ENCODE results near the gene RABGAP1L.

Gene RABGAP1L

DNA sequence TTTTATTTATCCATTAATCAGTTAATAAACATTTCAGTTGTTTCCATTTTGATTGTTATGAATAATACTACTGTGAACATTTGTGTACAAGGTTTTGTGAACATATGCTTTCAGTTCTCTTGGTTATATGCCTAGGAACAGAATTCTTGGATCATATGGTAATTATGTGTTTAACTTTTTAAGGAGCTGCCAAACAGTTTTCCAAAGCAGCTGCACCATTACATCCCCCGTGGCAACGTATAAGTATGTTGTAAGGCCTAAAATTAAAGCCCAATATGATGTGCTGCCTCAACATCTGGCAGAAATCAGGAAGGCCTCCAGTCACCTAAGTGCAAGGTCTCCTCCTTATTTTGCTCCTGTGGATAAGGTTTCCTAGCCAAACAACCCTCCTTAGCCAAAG is 604.9 kb downstream of the RABGAP1L start:
- Histone ChIP-seq H3K27me3 (ENCODE audit: insufficient read depth, low read length) (no peaks in the 10 kb centered on the region), H3K9ac (ENCODE audit: low read depth, low read length) (no peak overlapping the region), H3K4me1 (ENCODE audit: insufficient read depth, low read length) (no peaks in the 10 kb centered on the region), H3K9me3 (ENCODE audit: insufficient read depth, low read depth, low read length) (no peaks in the 10 kb centered on the region), H3K36me3 (ENCODE audit: insufficient read depth, low read depth, low read length) (no peaks in the 10 kb centered on the region), H3K4me3 (ENCODE audit: low read length) (no peak overlapping the region), H3K27ac (ENCODE audit: low read length) (no peak overlapping the region)

DNA sequence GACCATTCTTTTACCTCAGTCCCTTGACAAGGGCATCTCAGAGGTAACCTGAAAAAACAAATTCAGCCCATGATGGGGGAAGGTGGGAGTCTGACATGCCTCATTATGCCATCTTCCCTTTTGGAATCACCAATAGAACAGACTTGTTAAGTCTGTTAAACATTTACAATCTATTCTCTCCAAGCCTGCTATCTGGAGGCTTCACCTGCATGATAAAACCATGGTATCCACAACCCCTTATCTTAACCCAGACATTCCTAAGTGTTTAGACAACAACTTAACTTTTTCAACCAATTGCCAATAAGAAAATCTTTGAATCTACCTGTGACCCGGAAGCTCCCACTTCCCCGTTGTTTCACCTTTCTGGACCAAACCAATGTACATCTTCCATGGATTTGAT is 607.4 kb downstream of the RABGAP1L start:
- H3K9ac ChIP-seq (ENCODE audit: low read depth, low read length) = no peak overlapping the region
- H3K27me3 ChIP-seq (ENCODE audit: insufficient read depth, low read length) = no peaks in the 10 kb centered on the region
- H3K4me1 ChIP-seq (ENCODE audit: insufficient read depth, low read length) = peaks cover 5% of the 10 kb centered on the region; the same call in 1 of the 2 replicates
- no peaks in the 10 kb centered on the region for H3K9me3 ChIP-seq (ENCODE audit: insufficient read depth, low read depth, low read length)
- H3K36me3 ChIP-seq (ENCODE audit: insufficient read depth, low read depth, low read length) = no peaks in the 10 kb centered on the region
- no peak overlapping the region for H3K4me3 ChIP-seq (ENCODE audit: low read length)
- no peak overlapping the region for H3K27ac ChIP-seq (ENCODE audit: low read length)

GRCh38 chr1:174768516-174768915 is 609.2 kb downstream of the RABGAP1L start:
- Histone ChIP-seq H3K36me3 (ENCODE audit: insufficient read depth, low read depth, low read length) (no peaks in the 10 kb centered on the region), H3K27ac (ENCODE audit: low read length) (no peak overlapping the region)

GRCh38 chr1:174768949-174769348 is 609.6 kb downstream of the RABGAP1L start:
- H3K27me3 ChIP-seq (ENCODE audit: insufficient read depth, low read length) = no peaks in the 10 kb centered on the region
- no peak overlapping the region for H3K9ac ChIP-seq (ENCODE audit: low read depth, low read length)
- no peaks in the 10 kb centered on the region for H3K9me3 ChIP-seq (ENCODE audit: insufficient read depth, low read depth, low read length)
- H3K36me3 ChIP-seq (ENCODE audit: insufficient read depth, low read depth, low read length) = no peaks in the 10 kb centered on the region
- H3K27ac ChIP-seq (ENCODE audit: low read length) = no peak overlapping the region
- H3K4me1 ChIP-seq (ENCODE audit: insufficient read depth, low read length) = peaks cover 5% of the 10 kb centered on the region; the same call in 1 of the 2 replicates
- H3K4me3 ChIP-seq (ENCODE audit: low read length) = no peak overlapping the region

More at GRCh38 chr1:174768516-174768915, 609.2 kb downstream of the RABGAP1L start:
- Histone ChIP-seq H3K27me3 (ENCODE audit: insufficient read depth, low read length) (no peaks in the 10 kb centered on the region), H3K9ac (ENCODE audit: low read depth, low read length) (no peak overlapping the region), H3K4me1 (ENCODE audit: insufficient read depth, low read length) (peaks cover 5% of the 10 kb centered on the region; the same call in 1 of the 2 replicates), H3K9me3 (ENCODE audit: insufficient read depth, low read depth, low read length) (no peaks in the 10 kb centered on the region), H3K4me3 (ENCODE audit: low read length) (no peak overlapping the region)

DNA sequence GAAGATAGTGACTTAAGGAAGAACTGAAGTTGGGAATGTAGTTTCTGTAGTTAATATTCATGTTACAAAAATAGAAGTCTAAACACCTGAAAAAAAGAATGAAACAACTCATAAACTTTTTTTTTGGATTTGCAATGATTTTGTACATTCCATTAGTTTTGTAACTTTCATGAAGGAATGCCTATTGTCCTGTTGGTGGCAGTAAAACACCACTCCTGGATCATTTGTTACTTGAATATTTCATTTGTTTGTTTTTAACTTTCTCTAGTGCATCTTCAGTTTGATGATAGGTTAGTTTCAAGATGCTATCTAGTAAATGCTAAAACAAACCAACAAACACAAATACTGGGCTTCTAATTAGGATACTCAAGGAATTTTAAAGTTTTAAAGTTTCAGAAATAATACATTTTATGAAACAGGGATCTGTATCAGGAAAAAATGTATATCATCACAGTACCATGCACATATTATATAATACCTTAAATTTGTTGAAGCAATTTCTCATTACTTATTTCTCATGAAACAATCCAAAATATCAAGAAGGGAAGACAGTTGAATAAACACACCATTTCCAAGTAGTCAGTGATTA is 610.7 kb downstream of the RABGAP1L start:
- H3K9me3 ChIP-seq (ENCODE audit: insufficient read depth, low read depth, low read length) = no peaks in the 10 kb centered on the region
- peaks cover 5% of the 10 kb centered on the region; the same call in 1 of the 2 replicates for H3K4me1 ChIP-seq (ENCODE audit: insufficient read depth, low read length)
- H3K27me3 ChIP-seq (ENCODE audit: insufficient read depth, low read length) = no peaks in the 10 kb centered on the region
- no peaks in the 10 kb centered on the region for H3K36me3 ChIP-seq (ENCODE audit: insufficient read depth, low read depth, low read length)
- no peak overlapping the region for H3K27ac ChIP-seq (ENCODE audit: low read length)
- no peak overlapping the region for H3K4me3 ChIP-seq (ENCODE audit: low read length)
- H3K9ac ChIP-seq (ENCODE audit: low read depth, low read length) = no peak overlapping the region

- H3K4me3 ChIP-seq (ENCODE audit: low read length) = no peak overlapping the region
Observed at GRCh38 chr1:174775621-174776020, 616.3 kb downstream of the RABGAP1L start.

DNA sequence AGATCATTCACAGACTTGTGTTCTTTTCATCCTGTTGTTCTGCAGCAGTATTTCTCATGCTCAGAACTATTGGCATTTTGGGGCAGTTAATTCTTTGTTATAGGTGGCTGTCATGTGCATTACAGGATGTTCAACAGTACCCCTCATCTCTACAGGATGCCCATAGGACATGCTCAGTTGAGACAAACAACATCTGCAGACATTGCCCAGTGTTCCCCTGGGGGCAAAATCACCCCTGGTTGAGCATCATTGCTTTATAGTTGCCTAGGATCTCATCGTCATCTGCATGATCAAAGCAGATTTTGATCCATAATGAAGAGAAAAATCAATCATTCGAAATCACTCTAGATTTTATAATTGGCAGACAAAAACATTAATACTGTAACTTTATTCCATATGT is 617.9 kb downstream of the RABGAP1L start:
- no peaks in the 10 kb centered on the region for H3K36me3 ChIP-seq (ENCODE audit: insufficient read depth, low read depth, low read length)
- no peaks in the 10 kb centered on the region; the same call in 1 of the 2 replicates for H3K9me3 ChIP-seq (ENCODE audit: insufficient read depth, low read depth, low read length)
- no peak overlapping the region for H3K27ac ChIP-seq (ENCODE audit: low read length)
- no peak overlapping the region for H3K4me3 ChIP-seq (ENCODE audit: low read length)
- H3K9ac ChIP-seq (ENCODE audit: low read depth, low read length) = no peak overlapping the region
- no peaks in the 10 kb centered on the region for H3K27me3 ChIP-seq (ENCODE audit: insufficient read depth, low read length)
- H3K4me1 ChIP-seq (ENCODE audit: insufficient read depth, low read length) = no peaks in the 10 kb centered on the region

More at GRCh38 chr1:174775621-174776020, 616.3 kb downstream of the RABGAP1L start:
- Histone ChIP-seq H3K4me1 (ENCODE audit: insufficient read depth, low read length) (no peaks in the 10 kb centered on the region), H3K9me3 (ENCODE audit: insufficient read depth, low read depth, low read length) (no peaks in the 10 kb centered on the region; the same call in 1 of the 2 replicates), H3K36me3 (ENCODE audit: insufficient read depth, low read depth, low read length) (no peaks in the 10 kb centered on the region), H3K27ac (ENCODE audit: low read length) (no peak overlapping the region), H3K9ac (ENCODE audit: low read depth, low read length) (no peak overlapping the region), H3K27me3 (ENCODE audit: insufficient read depth, low read length) (no peaks in the 10 kb centered on the region)

DNA sequence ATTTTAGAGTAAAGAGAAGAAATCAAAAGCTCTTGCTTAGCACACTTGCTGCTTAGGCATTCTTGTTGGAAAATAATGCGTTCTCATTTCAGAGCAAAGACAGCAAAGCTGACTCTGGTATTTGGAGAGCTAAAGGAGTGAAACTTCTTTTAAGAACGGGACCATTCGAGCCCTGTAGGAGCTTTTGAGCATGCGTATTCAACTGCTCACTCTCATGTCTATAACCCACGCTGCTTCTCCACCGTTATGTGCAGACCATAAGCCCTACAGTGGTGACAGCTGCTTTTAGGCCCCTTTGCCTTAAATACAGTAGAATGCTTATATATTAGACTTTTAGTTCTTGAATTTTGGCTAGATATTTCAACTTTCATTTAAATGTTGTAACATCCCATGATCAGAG is 626.2 kb downstream of the RABGAP1L start:
- no peaks in the 10 kb centered on the region for H3K9me3 ChIP-seq (ENCODE audit: insufficient read depth, low read depth, low read length)
- H3K4me3 ChIP-seq (ENCODE audit: low read length) = no peak overlapping the region
- no peak overlapping the region for H3K9ac ChIP-seq (ENCODE audit: low read depth, low read length)
- no peaks in the 10 kb centered on the region for H3K27me3 ChIP-seq (ENCODE audit: insufficient read depth, low read length)
- no peak overlapping the region for H3K27ac ChIP-seq (ENCODE audit: low read length)
- peaks cover 9% of the 10 kb centered on the region; the same call in 1 of the 2 replicates for H3K4me1 ChIP-seq (ENCODE audit: insufficient read depth, low read length)
- no peaks in the 10 kb centered on the region for H3K36me3 ChIP-seq (ENCODE audit: insufficient read depth, low read depth, low read length)

DNA sequence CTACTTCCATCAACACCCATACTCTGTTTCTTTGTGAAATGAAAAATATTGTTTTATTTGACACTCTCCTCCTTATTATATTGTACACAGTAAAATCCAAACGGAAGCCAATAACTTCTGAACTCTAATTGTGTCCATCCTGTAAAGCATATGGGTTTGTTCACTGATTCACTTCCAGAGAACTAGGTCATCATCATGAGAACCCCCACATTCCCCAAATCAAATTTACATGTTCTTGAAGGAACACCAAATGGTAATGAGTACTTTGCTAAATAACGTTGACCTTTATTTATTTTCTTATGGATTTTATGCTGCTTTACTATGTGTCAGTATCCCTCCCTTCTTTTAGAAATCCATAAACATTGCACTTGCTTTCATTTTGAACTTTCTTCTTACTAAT is 627.0 kb downstream of the RABGAP1L start:
- no peaks in the 10 kb centered on the region for H3K36me3 ChIP-seq (ENCODE audit: insufficient read depth, low read depth, low read length)
- no peaks in the 10 kb centered on the region for H3K9me3 ChIP-seq (ENCODE audit: insufficient read depth, low read depth, low read length)
- no peaks in the 10 kb centered on the region for H3K27me3 ChIP-seq (ENCODE audit: insufficient read depth, low read length)
- H3K27ac ChIP-seq (ENCODE audit: low read length) = no peak overlapping the region
- H3K4me3 ChIP-seq (ENCODE audit: low read length) = no peak overlapping the region
- peaks cover 9% of the 10 kb centered on the region; the same call in 1 of the 2 replicates for H3K4me1 ChIP-seq (ENCODE audit: insufficient read depth, low read length)
- no peak overlapping the region for H3K9ac ChIP-seq (ENCODE audit: low read depth, low read length)

DNA sequence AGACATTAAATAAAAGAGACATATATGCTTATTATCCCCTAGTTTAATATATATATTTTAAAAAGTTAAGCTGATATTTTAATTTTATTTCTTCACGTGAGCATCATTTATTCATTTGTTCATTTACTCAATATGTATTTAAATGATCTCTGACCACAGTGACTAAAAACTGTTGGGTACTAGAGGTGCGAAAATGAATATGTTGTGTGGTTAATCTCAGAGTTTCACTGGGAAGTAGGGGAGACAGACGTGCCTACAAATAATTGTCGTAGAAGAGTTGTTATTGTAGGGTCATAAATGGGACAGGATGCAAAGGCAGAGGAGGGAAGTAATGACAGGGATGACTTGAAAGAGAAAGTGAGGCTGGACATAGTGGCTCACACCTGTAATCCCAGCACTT is 627.4 kb downstream of the RABGAP1L start:
- H3K36me3 ChIP-seq (ENCODE audit: insufficient read depth, low read depth, low read length) = no peaks in the 10 kb centered on the region
- H3K4me3 ChIP-seq (ENCODE audit: low read length) = no peak overlapping the region

GRCh38 chr1:174788981-174789380 is 629.7 kb downstream of the RABGAP1L start:
- H3K27ac ChIP-seq (ENCODE audit: low read length) = no peak overlapping the region
- no peaks in the 10 kb centered on the region for H3K36me3 ChIP-seq (ENCODE audit: insufficient read depth, low read depth, low read length)
- H3K4me1 ChIP-seq (ENCODE audit: insufficient read depth, low read length) = peaks cover 9% of the 10 kb centered on the region; the same call in 1 of the 2 replicates
- H3K9me3 ChIP-seq (ENCODE audit: insufficient read depth, low read depth, low read length) = no peaks in the 10 kb centered on the region
- H3K4me3 ChIP-seq (ENCODE audit: low read length) = no peak overlapping the region
- H3K27me3 ChIP-seq (ENCODE audit: insufficient read depth, low read length) = no peaks in the 10 kb centered on the region
- no peak overlapping the region for H3K9ac ChIP-seq (ENCODE audit: low read depth, low read length)

More for the DNA sequence above, 627.4 kb downstream of the RABGAP1L start:
- no peaks in the 10 kb centered on the region for H3K9me3 ChIP-seq (ENCODE audit: insufficient read depth, low read depth, low read length)
- peaks cover 9% of the 10 kb centered on the region; the same call in 1 of the 2 replicates for H3K4me1 ChIP-seq (ENCODE audit: insufficient read depth, low read length)
- no peak overlapping the region for H3K9ac ChIP-seq (ENCODE audit: low read depth, low read length)
- H3K27me3 ChIP-seq (ENCODE audit: insufficient read depth, low read length) = no peaks in the 10 kb centered on the region
- H3K27ac ChIP-seq (ENCODE audit: low read length) = no peak overlapping the region

DNA sequence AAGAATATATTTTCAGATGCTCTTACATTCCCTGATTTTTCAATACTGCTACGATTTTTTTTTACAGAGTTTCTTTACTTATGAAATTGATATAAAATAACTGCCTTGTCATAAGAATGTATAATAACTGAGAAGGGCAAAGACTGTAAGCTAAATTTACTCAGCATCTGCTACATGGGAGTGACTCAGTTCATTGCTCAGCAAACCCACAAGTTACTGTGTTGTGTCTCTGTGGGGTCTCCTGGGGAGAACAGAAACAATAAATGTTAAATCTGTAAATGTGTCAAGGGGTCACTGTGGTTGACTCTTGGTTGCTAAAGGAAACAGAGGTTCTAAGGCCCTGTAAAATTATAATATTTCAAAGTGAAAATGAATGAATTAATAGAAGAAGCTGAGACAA is 630.1 kb downstream of the RABGAP1L start:
- Histone ChIP-seq H3K9me3 (ENCODE audit: insufficient read depth, low read depth, low read length) (no peaks in the 10 kb centered on the region), H3K36me3 (ENCODE audit: insufficient read depth, low read depth, low read length) (no peaks in the 10 kb centered on the region), H3K27ac (ENCODE audit: low read length) (no peak overlapping the region), H3K4me1 (ENCODE audit: insufficient read depth, low read length) (peaks cover 9% of the 10 kb centered on the region; the same call in 1 of the 2 replicates), H3K9ac (ENCODE audit: low read depth, low read length) (no peak overlapping the region), H3K4me3 (ENCODE audit: low read length) (no peak overlapping the region), H3K27me3 (ENCODE audit: insufficient read depth, low read length) (no peaks in the 10 kb centered on the region)

All from iPS-20b (cell line).